Upper lobe of right lung (tissue), 1 donor: ENCODE data around the gene ZP4. TPM values are rescaled to one million over a fixed set of nuclear protein-coding genes. Genes with fewer than 3 reads are reported as not detected.

Experiments used
- ATAC-seq: fragments of 200-7000 bp; cut with Tn5 transposase; one replicate; pipeline ENCODE4 v1.9.1; 2020; ENCODE audit warnings: mild to moderate bottlenecking, moderate library complexity
- DNase-seq: peaks from one replicate; pipeline ENCODE4 v3.0.0-alpha.2; 2020
- H3K27ac ChIP-seq: fragments of 200-600 bp; one replicate; pipeline ENCODE4 v1.8.0; 2022
- H3K27me3 ChIP-seq: fragments of 200-600 bp; one replicate; pipeline ENCODE4 v1.8.0; 2022; ENCODE audit warnings: mild to moderate bottlenecking
- H3K36me3 ChIP-seq: fragments of 200-600 bp; one replicate; pipeline ENCODE4 v1.8.0; 2022
- H3K4me1 ChIP-seq: fragments of 200-600 bp; one replicate; pipeline ENCODE4 v1.8.0; 2022
- H3K4me3 ChIP-seq: fragments of 200-600 bp; one replicate; pipeline ENCODE4 v1.8.0; 2022; ENCODE audit warnings: mild to moderate bottlenecking
- H3K9me3 ChIP-seq: fragments of 200-600 bp; one replicate; pipeline ENCODE4 v1.8.0; 2022
- CTCF ChIP-seq: fragments of 200-600 bp; IDR thresholded peaks from one replicate; pipeline ENCODE4 v1.8.0; 2022; ENCODE audit warnings: antibody characterized with exemption
- intact Hi-C: fragments of 100-400 bp; cut with DNase I; formaldehyde crosslinking; loops from one replicate; pipeline ENCODE4 v1.11.0; 2022
- total RNA-seq: library from RNA; stranded (reverse); fragmentation: NEBNext Ultra II Directional; extraction: Animal tissue kit (Norgen Biotek cat#: 25700); gene quantifications from one replicate; pipeline ENCODE4 v1.2.1, GENCODE V29; 2021
- donor health status: DM: no; HTN: yes; CAD: no; lungs with severe emphysema.

Gene ZP4
- total RNA-seq, 1 donor from 2014 or later: not detected

- Histone ChIP-seq H3K4me3 (no peak overlapping the region), H3K9me3 (no peaks in the 10 kb centered on the region), H3K27me3 (no peaks in the 10 kb centered on the region), H3K4me1 (no peaks in the 10 kb centered on the region), H3K27ac (no peak overlapping the region), H3K36me3 (no peaks in the 10 kb centered on the region)
- no peak for TF ChIP-seq CTCF
- intact Hi-C loops: no loop called here
- no peak for ATAC-seq
- no peak for DNase-seq
Measured at GRCh38 chr1:237878406-237878805, 12.3 kb downstream of the ZP4 start.

- intact Hi-C loops: no loop called here
- no peak for ATAC-seq
Measured at GRCh38 chr1:237877631-237878030, 13.1 kb downstream of the ZP4 start.

GRCh38 chr1:237875291-237875690 lies 15.4 kb downstream of the ZP4 start:
- Histone ChIP-seq H3K27ac (no peak overlapping the region), H3K9me3 (no peaks in the 10 kb centered on the region), H3K36me3 (no peaks in the 10 kb centered on the region), H3K27me3 (no peaks in the 10 kb centered on the region), H3K4me1 (no peaks in the 10 kb centered on the region), H3K4me3 (no peak overlapping the region)
- ATAC-seq (no peak), DNase-seq (no peak)
- TF ChIP-seq CTCF: no peak
- intact Hi-C loops: no loop called here

More at GRCh38 chr1:237877631-237878030, 13.1 kb downstream of the ZP4 start:
- DNase-seq: no peak
- Histone ChIP-seq H3K27ac (no peak overlapping the region), H3K4me3 (no peak overlapping the region), H3K4me1 (no peaks in the 10 kb centered on the region), H3K36me3 (no peaks in the 10 kb centered on the region), H3K9me3 (no peaks in the 10 kb centered on the region), H3K27me3 (no peaks in the 10 kb centered on the region)
- TF ChIP-seq CTCF: no peak

- Histone ChIP-seq H3K9me3 (no peaks in the 10 kb centered on the region), H3K36me3 (no peaks in the 10 kb centered on the region), H3K4me3 (no peak overlapping the region), H3K27me3 (no peaks in the 10 kb centered on the region), H3K4me1 (no peaks in the 10 kb centered on the region), H3K27ac (no peak overlapping the region)
- no peak for TF ChIP-seq CTCF
- DNase-seq (no peak), ATAC-seq (no peak)
- intact Hi-C loops: no loop called here
Measured at GRCh38 chr1:237873487-237874211, 17.1 kb downstream of the ZP4 start.

GRCh38 chr1:237868817-237869600 lies 21.7 kb downstream of the ZP4 start:
- ATAC-seq (no peak), DNase-seq (no peak)
- H3K9me3 ChIP-seq: no peaks in the 10 kb centered on the region
- H3K27me3 ChIP-seq: no peaks in the 10 kb centered on the region
- intact Hi-C loops: no loop called here
- H3K4me3 ChIP-seq: no peak overlapping the region
- H3K4me1 ChIP-seq: no peaks in the 10 kb centered on the region
- no peak overlapping the region for H3K27ac ChIP-seq
- TF ChIP-seq CTCF: no peak
- no peaks in the 10 kb centered on the region for H3K36me3 ChIP-seq
